Fibroblast of mammary gland (primary cell): ENCODE results near the gene TANC1.
A peak's percentile ranks its signal among the peaks of the same experiment; 100 is the strongest.
"Not testable (repeated sequence)": the region's sequence is repeated elsewhere in the genome, so short reads cannot be mapped to it uniquely, and the experiment has no call there.

Experiments used
- DNase-seq: peaks from one replicate; pipeline ENCODE4 v3.0.0-alpha.2; 2010; ENCODE audit warnings: low read depth
- H3K4me3 ChIP-seq: 2 replicates; pipeline ENCODE4 v1.5.1; 2011; ENCODE audit warnings: low read depth, mild to moderate bottlenecking, low read length, moderate library complexity; ENCODE audit not compliant: control insufficient read depth
- TF ChIP-seq, protein P1 (sequence below): conservative IDR thresholded peaks from 2 replicates; pipeline ENCODE4 v1.5.1; 2011; ENCODE audit warnings: low read depth, low read length, inconsistent platforms; ENCODE audit not compliant: control insufficient read depth, insufficient read depth

TANC1 gene

DNA sequence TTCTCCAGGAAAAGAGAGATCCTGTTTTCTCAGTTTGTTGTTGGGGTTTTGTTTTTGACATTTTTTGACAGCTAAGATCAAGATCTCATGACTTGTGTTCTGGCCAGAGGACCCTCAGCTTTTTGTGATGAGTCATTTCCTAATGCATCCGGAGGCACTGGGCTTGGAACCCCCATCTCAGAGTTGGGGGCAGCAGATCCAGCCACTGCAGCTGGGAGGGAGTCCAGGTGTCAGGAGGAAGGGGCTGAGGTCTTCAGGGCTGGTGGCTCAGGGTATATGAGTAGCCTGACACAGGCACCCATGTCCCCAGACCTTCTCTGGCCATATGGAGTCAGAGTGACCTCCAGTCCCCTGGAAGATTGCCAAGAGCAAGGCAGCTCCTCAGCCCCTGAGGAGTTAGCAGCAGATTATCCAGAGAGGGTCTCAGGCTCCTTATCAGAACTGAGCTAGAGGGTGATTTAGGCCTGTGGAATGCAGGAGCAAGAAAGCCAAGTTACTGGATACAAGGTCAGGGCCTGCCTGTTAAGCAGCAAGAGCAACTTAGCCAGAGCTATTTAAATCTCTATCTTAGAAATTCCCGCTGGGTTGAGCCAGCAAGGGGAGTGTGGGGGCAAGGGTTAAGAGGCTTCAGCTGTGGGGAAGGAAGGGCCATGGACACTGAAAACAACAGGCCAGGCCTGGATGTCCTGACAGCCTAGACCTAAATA, 62.4 kb downstream of the TANC1 start:
- DNase-seq: peak; percentile 76
- H3K4me3 ChIP-seq: no peak overlapping the region
- TF ChIP-seq, protein P1, sequence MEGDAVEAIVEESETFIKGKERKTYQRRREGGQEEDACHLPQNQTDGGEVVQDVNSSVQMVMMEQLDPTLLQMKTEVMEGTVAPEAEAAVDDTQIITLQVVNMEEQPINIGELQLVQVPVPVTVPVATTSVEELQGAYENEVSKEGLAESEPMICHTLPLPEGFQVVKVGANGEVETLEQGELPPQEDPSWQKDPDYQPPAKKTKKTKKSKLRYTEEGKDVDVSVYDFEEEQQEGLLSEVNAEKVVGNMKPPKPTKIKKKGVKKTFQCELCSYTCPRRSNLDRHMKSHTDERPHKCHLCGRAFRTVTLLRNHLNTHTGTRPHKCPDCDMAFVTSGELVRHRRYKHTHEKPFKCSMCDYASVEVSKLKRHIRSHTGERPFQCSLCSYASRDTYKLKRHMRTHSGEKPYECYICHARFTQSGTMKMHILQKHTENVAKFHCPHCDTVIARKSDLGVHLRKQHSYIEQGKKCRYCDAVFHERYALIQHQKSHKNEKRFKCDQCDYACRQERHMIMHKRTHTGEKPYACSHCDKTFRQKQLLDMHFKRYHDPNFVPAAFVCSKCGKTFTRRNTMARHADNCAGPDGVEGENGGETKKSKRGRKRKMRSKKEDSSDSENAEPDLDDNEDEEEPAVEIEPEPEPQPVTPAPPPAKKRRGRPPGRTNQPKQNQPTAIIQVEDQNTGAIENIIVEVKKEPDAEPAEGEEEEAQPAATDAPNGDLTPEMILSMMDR: no peak

DNA sequence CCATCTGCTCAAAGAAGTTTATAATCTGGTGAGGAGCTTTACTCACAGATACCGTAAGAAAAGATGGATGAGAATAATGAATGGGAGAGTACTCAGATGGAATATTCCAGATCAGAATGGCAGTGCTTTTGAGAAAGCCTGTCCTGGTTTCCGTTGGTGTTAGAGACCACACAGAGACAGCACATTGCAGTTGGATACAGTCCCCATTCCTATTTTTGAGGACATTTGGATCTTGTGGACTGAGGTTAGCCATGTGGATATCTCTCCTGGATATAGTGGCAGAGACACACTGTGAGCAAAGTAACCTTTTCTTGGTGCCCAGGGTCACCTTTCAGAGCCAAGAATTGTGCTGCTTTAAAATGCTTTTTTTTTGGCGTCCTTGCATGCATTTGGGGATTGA, 63.7 kb downstream of the TANC1 start:
- TF ChIP-seq, protein P1: no peak
- H3K4me3 ChIP-seq: no peak overlapping the region
- DNase-seq: no peak

DNA sequence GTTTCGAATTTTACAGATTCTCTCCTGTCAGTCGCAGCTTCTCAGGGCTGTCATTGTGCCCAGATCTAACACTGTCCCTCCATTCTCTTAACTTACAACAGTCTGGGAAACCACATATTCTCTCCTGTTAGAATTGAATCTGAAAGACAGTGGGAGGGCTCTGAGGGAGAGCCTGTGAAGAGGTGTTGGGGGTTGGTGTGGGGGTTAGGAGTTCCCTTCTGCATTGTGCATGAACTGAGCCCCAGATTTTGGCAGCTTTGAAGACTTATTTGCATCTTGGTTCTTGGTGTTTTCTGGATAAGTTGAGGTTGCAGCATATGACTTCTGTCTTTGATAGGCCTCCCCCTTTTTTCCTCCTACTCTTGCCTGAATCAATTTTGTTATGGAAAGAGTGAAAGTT, 64.1 kb downstream of the TANC1 start:
- no peak overlapping the region for H3K4me3 ChIP-seq
- no peak for DNase-seq
- TF ChIP-seq, protein P1: no peak

DNA sequence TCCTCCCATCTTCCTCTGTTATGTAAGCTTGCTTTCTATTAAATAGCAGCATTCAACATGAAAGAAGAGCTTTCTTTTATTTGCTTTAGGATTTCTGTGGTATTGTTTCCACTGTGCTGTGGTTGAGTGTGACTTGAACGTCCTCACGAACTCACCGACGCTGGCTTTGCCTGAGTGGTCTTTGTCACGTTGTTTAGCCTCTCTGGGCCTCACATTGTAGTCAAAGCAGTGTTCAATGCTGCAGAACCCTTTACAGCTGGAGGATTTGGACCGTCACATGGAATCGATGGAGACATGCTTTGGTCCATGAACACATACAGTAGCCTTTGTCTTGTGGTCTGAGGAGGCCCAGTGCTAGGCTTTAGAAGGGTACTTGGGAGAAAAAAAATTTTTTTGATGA, 66.3 kb downstream of the TANC1 start:
- TF ChIP-seq, protein P1: no peak
- no peak for DNase-seq
- H3K4me3 ChIP-seq: no peak overlapping the region

DNA sequence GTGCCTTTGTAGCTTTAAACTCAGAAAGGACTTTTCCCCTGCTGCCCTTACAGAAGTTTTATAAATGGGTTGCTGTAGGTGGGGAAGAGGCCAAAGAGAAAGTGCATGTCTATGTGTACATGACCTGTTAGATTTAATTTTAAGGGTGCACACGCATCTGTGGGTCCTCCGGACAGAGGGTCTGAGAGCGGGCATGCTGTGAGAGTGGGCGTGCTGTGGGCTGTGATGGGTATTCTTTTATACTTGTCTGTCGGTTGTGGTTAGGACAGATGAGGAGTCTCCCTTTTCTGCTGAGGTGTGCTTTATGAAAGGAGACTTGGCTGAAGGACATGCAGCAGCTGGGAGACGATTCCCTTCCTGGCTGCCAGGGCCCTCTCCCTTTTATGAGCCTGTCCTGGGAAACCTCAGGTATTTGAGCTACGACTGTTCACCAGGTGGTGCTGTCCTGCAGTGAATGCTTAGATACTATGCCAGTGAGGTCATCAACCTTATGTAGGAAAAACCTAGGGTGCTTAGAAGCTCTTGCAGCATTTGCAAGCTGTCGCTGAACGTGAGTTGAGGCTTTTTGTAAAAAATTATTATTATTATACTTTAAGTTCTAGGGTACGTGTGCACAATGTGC, 67.5 kb downstream of the TANC1 start:
- H3K4me3 ChIP-seq: no peak overlapping the region
- TF ChIP-seq, protein P1: peak; percentile 8
- peak; percentile 41 for DNase-seq

DNA sequence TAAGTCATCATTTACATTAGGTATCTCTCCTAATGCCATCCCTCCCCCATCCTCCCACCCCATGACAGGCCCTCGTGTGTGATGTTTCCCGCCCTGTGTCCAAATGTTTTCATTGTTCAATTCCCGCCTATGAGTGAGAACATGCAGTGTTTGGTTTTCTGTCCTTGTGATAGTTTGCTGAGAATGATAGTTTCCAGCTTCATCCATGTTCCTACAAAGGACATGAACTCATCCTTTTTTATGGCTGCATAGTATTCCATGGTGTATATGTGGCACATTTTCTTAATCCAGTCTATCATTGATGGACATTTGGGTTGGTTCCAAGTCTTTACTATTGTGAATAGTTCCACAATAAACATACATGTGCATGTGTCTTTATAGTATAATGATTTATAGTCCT, 68.0 kb downstream of the TANC1 start:
- DNase-seq, H3K4me3 ChIP-seq: not testable (repeated sequence)

DNA sequence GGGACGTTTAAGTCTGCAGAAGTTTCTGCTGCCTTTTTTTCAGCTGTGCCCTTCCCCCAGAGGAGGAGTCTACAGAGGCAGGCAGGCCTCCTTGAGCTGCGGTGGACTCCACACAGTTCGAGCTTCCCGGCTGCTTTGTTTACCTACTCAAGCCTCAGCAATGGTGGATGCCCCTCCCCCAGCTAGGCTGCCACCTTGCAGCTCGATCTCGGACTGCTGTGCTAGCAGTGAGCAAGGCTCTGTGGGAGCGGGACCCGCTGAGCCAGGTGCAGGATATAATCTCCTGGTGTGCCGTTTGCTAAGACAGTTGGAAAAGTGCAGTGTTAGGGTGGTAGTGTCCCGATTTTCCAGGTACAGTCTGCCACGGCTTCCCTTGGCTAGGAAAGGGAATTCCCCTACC, 72.9 kb downstream of the TANC1 start:
- H3K4me3 ChIP-seq, DNase-seq: not testable (repeated sequence)

DNA sequence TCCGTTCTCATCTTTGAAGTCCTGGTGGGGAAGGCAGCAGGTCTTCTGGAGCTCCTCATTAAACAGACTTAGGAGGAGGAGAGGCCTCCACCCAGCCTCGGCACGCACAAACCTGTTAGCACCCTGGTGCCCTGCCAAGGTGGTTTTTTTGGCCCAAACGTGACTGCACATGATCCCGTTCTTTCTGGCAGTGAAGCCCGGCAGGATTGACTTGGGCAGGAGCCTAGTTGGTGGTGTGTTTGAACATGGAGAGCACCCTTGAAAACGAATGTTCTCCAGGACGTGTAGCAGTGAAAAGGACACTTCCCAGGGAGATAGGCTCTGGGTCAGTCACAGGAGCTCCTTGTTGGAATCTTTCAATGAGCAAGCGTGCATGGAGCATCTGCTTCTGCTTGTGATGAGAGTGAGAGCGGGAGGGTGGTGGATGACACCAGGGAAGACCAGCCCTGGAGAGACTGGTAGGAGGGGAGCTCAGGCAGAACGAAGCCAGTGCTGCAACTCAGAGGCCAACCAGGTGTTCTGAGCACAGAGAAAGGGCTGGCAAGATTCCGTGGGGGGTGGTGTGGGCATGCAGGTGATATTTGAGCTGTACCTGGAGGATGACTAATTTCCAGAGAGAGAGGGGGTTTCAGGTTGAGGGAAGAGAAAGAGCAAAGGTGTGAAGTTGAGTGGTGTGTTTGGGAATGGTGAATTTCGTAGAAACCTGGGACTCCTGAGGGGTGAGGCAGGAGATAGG, 73.8 kb downstream of the TANC1 start:
- H3K4me3 ChIP-seq: no peak overlapping the region
- TF ChIP-seq, protein P1: no peak
- DNase-seq: no peak
